Keratinocyte (primary cell): Measurements from ENCODE around the gene NES. TPM values are rescaled to one million over a fixed set of nuclear protein-coding genes. Genes with fewer than 3 reads are reported as not detected.

Source experiments
- DNase-seq: peaks from one replicate; pipeline ENCODE4 v3.0.0-alpha.2; 2011; ENCODE audit warnings: low read depth, missing footprints, low spot score
- FAIRE-seq: peaks from 2 replicates; lab custom pipeline; 2011; peaks lifted over from hg19 to GRCh38; lab: Jason Lieb, UNC
- H2AFZ ChIP-seq: 2 replicates; pipeline ENCODE4 v1.6.0; 2012; ENCODE audit warnings: low read length, control low read depth, inconsistent platforms; ENCODE audit not compliant: control insufficient read depth
- H3K27ac ChIP-seq: 2 replicates; pipeline ENCODE4 v1.5.1; 2011; ENCODE audit warnings: low read length; ENCODE audit not compliant: control insufficient read depth, insufficient read depth
- H3K27me3 ChIP-seq: 3 replicates; pipeline ENCODE4 v1.6.0; 2011; ENCODE audit warnings: low read length; ENCODE audit not compliant: control insufficient read depth, insufficient read depth; ENCODE audit errors: extremely low read depth
- H3K36me3 ChIP-seq, 2 experiments: 2 replicates in 1 of 2; 3 replicates in 1 of 2; pipeline ENCODE4 v1.5.1; 2011; ENCODE audit warnings: low read length in 2 of 2, mild to moderate bottlenecking in 1 of 2; ENCODE audit not compliant: control insufficient read depth in 2 of 2, insufficient read depth in 2 of 2; ENCODE audit errors: extremely low read depth in 1 of 2
- H3K4me1 ChIP-seq: 3 replicates; pipeline ENCODE4 v1.5.1; 2011; ENCODE audit warnings: low read length; ENCODE audit not compliant: control insufficient read depth, insufficient read depth; ENCODE audit errors: extremely low read depth
- H3K4me2 ChIP-seq: 3 replicates; pipeline ENCODE4 v1.6.0; 2011; ENCODE audit warnings: low read depth, low read length; ENCODE audit not compliant: control insufficient read depth, insufficient read depth; ENCODE audit errors: extremely low read depth
- H3K4me3 ChIP-seq, 3 experiments: fragments of 200-600 bp in 1 of 3; sonication (generic) in 1 of 3; 2 replicates in 2 of 3; 3 replicates in 1 of 3; pipeline ENCODE4 v1.5.1; 2011 to 2016; ENCODE audit warnings: low read length in 3 of 3, mild to moderate bottlenecking in 3 of 3, control low read depth in 2 of 3, inconsistent platforms in 1 of 3, low read depth in 1 of 3, mixed read lengths in 1 of 3, mixed run types in 1 of 3, moderate library complexity in 1 of 3; ENCODE audit not compliant: control insufficient read depth in 2 of 3, insufficient read depth in 2 of 3; ENCODE audit errors: extremely low read depth in 1 of 3
- H3K79me2 ChIP-seq: 2 replicates; pipeline ENCODE4 v1.6.0; 2012; ENCODE audit warnings: low read length; ENCODE audit not compliant: control insufficient read depth, insufficient read depth
- H3K9ac ChIP-seq: 3 replicates; pipeline ENCODE4 v1.6.0; 2011; ENCODE audit warnings: low read length; ENCODE audit not compliant: control insufficient read depth, insufficient read depth; ENCODE audit errors: extremely low read depth
- H3K9me1 ChIP-seq: 3 replicates; pipeline ENCODE4 v1.6.0; 2011; ENCODE audit warnings: low read length; ENCODE audit not compliant: control insufficient read depth, insufficient read depth; ENCODE audit errors: extremely low read depth
- H3K9me3 ChIP-seq: 2 replicates; pipeline ENCODE4 v1.5.1; 2012; ENCODE audit warnings: low read depth, low read length; ENCODE audit not compliant: control insufficient read depth
- H4K20me1 ChIP-seq: 3 replicates; pipeline ENCODE4 v1.6.0; 2011; ENCODE audit warnings: low read length; ENCODE audit not compliant: control insufficient read depth, insufficient read depth; ENCODE audit errors: extremely low read depth
- CTCF ChIP-seq, 3 experiments: IDR thresholded peaks in 1 of 3; conservative IDR thresholded peaks in 1 of 3; optimal IDR thresholded peaks in 1 of 3; 2 replicates in 2 of 3; 3 replicates in 1 of 3; pipeline versions ENCODE3 to v1.5.1; 2011; ENCODE audit warnings: low read length in 3 of 3, mild to moderate bottlenecking in 3 of 3, moderate library complexity in 2 of 3, control low read depth in 1 of 3, inconsistent platforms in 1 of 3; ENCODE audit not compliant: insufficient read depth in 2 of 3; ENCODE audit errors: extremely low read depth in 1 of 3
- EZH2 ChIP-seq: IDR thresholded peaks from one replicate; pipeline ENCODE4 v1.6.1; 2012; ENCODE audit warnings: inconsistent platforms, mild to moderate bottlenecking, low read length, moderate library complexity
- dilution Hi-C: fragments of 300-500 bp; cut with MboI; formaldehyde crosslinking; loops from one replicate; pipeline ENCODE4 v1.7.0; 2020; ENCODE audit warnings: low sequenced_read_pairs; ENCODE audit not compliant: extremely low pct_ligation_motif_present
- polyA minus RNA-seq, 3 experiments: library from RNA; depleted of rRNA, polyadenylated mRNA; stranded (reverse); fragments of >200 nt; gene quantifications; 1 replicate in 1 of 3; 2 replicates in 1 of 3; 3 replicates in 1 of 3; pipeline ENCODE4 v1.2.3, GENCODE V29; 2011
- polyA plus RNA-seq, 5 experiments: library from polyadenylated mRNA; depleted of rRNA in 3 of 5; stranded (reverse) in 3 of 5; stranded (forward) in 1 of 5; unstranded in 1 of 5; fragments of >200 nt; gene quantifications; 1 replicate in 1 of 5; 2 replicates in 3 of 5; 3 replicates in 1 of 5; pipeline versions ENCODE4 v1.2.1 to v1.2.3, GENCODE V29; 2011 to 2012; ENCODE audit warnings: missing spikeins in 2 of 5, low read depth in 1 of 5, low replicate concordance in 1 of 5

NES gene
- 0.01 TPM in 2 of 3 replicates, not detected in the other for polyA plus RNA-seq
- 0.26 TPM for polyA plus RNA-seq (2011; ENCODE audit: low read depth)
- polyA plus RNA-seq (2011; cell fraction: cytosol; rRNA removed): 0.03 TPM in 1 of 2 replicates, not detected in the other
- 0.03 TPM in 2 replicates for polyA plus RNA-seq (2011; cell fraction: nucleus; rRNA removed)
- polyA plus RNA-seq (2012; ENCODE audit: low replicate concordance): 0.11 and 0.17 TPM in 2 replicates
- 0.20 TPM in 1 of 3 replicates, not detected in the others for polyA minus RNA-seq
- not detected for polyA minus RNA-seq (2011; cell fraction: cytosol; rRNA and poly(A)+ RNA removed)
- not detected in 2 replicates for polyA minus RNA-seq (2011; cell fraction: nucleus; rRNA and poly(A)+ RNA removed)

- no peak within 1 kb of the TSS for H2AFZ ChIP-seq
- peak within 1 kb of the TSS; percentile 58 for H3K4me2 ChIP-seq
- H3K27ac ChIP-seq: no peak within 1 kb of the TSS
- FAIRE-seq (no peak), DNase-seq (no peak)
- H3K79me2 ChIP-seq: no peaks in the 10 kb centered on the region
- dilution Hi-C loops: no loop called here
- peaks cover 6% of the 10 kb centered on the region for H3K4me1 ChIP-seq
- no peak within 1 kb of the TSS for H3K9ac ChIP-seq
- no peaks in the 10 kb centered on the region for H4K20me1 ChIP-seq
- H3K9me1 ChIP-seq: no peaks in the 10 kb centered on the region
- no peaks in the 10 kb centered on the region for H3K36me3 ChIP-seq
- TF ChIP-seq EZH2 (peak; percentile 80), CTCF (optimal IDR thresholded peaks at IDR 0.05 in 1 of 3, IDR thresholded peaks at IDR 0.05 in 1 of 3, conservative IDR thresholded peaks at IDR 0.05 in 1 of 3; ENCODE audit: extremely low read depth in 1 of 3, insufficient read depth in 2 of 3, low read length in 3 of 3) (no peak)
- H3K9me3 ChIP-seq: no peaks in the 10 kb centered on the region
- H3K27me3 ChIP-seq: peaks cover 67% of the 10 kb centered on the region
- H3K4me3 ChIP-seq: no peak within 1 kb of the TSS
These were observed at the start of gene NES for GRCh38 chr1:156676820-156677615. NES (minus strand) TSS chr1:156677407; CDS start chr1:156677264, 143 bp downstream.

GRCh38 chr1:156726549-156727226, 49.5 kb upstream of the NES start:
- H3K9ac ChIP-seq: peak overlapping the region; percentile 96
- H3K27me3 ChIP-seq: no peaks in the 10 kb centered on the region
- peak overlapping the region; percentile 63 to 90 (median 68) for H3K4me3 ChIP-seq
- H4K20me1 ChIP-seq: peaks cover 14% of the 10 kb centered on the region
- H3K9me3 ChIP-seq: no peaks in the 10 kb centered on the region
- TF ChIP-seq CTCF (optimal IDR thresholded peaks at IDR 0.05 in 1 of 3, IDR thresholded peaks at IDR 0.05 in 1 of 3, conservative IDR thresholded peaks at IDR 0.05 in 1 of 3; ENCODE audit: extremely low read depth in 1 of 3, insufficient read depth in 2 of 3, low read length in 3 of 3): peak; percentile 58 to 76 (median 71)
- no peak for TF ChIP-seq EZH2
- DNase-seq (no peak), FAIRE-seq (peak; percentile 53)
- peaks cover 50% of the 10 kb centered on the region for H3K4me1 ChIP-seq
- H2AFZ ChIP-seq: no peak overlapping the region
- H3K9me1 ChIP-seq: no peaks in the 10 kb centered on the region
- peak overlapping the region; percentile 96 for H3K4me2 ChIP-seq
- H3K79me2 ChIP-seq: peaks cover 68% of the 10 kb centered on the region
- dilution Hi-C loops: no loop called here
- H3K36me3 ChIP-seq: peaks cover 19 to 20% of the 10 kb centered on the region in 2 experiments
- peak overlapping the region; percentile 89 for H3K27ac ChIP-seq
